ENCODE measurements around the gene RNFT2. TPM values are rescaled to one million over a fixed set of nuclear protein-coding genes. Genes with fewer than 3 reads are reported as not detected.

Gene RNFT2
- total RNA-seq, 1 experiment from 2014 or later, result 21.1 TPM

DNA sequence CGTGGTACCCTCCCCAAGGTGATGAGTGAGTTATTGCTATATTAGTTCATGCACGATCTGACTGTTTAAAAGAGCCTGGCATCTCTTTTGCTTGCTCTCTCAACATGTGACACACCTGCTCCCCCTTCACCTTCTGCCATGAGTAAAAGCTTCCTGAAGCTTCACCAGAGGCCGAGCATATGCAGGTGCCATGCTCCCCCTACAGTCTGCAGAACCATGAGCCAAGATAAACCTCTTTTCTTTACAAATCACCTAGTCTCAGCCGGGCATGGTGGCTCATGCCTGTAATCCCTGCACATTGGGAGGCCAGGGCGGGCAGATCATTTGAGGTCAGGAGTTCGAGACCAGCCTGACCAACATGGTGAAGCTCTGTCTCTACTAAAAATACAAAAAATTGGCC lies 61.8 kb downstream of the RNFT2 start:
- Histone ChIP-seq H2AFZ (no peak overlapping the region), H3K27ac (no peak overlapping the region), H3K4me2 (no peak overlapping the region), H3K79me2 (ENCODE audit: low read depth) (no peaks in the 10 kb centered on the region), H3K4me1 (replicated peaks; ENCODE audit: insufficient read depth) (no peaks in the 10 kb centered on the region), H4K20me1 (ENCODE audit: insufficient read depth) (no peaks in the 10 kb centered on the region), H3K9me3 (ENCODE audit: insufficient read depth, low read depth) (no peaks in the 10 kb centered on the region), H3F3A (ENCODE audit: insufficient read depth, low read depth) (no peaks in the 10 kb centered on the region), H3K36me3 (ENCODE audit: low read depth) (no peaks in the 10 kb centered on the region), H3K27me3 (ENCODE audit: insufficient read depth, low read depth) (no peaks in the 10 kb centered on the region), H3K4me3 (no peak overlapping the region), H3K9me2 (ENCODE audit: insufficient read depth) (no peaks in the 10 kb centered on the region)
- no peak for DNase-seq
- intact Hi-C loops (cut with micrococcal nuclease; ENCODE audit: unreplicated experiment), result no loop called here
- TF ChIP-seq EZH2 (IDR thresholded peaks at IDR 0.05; ENCODE audit: low read depth), result no peak
- TF ChIP-seq, protein P1, sequence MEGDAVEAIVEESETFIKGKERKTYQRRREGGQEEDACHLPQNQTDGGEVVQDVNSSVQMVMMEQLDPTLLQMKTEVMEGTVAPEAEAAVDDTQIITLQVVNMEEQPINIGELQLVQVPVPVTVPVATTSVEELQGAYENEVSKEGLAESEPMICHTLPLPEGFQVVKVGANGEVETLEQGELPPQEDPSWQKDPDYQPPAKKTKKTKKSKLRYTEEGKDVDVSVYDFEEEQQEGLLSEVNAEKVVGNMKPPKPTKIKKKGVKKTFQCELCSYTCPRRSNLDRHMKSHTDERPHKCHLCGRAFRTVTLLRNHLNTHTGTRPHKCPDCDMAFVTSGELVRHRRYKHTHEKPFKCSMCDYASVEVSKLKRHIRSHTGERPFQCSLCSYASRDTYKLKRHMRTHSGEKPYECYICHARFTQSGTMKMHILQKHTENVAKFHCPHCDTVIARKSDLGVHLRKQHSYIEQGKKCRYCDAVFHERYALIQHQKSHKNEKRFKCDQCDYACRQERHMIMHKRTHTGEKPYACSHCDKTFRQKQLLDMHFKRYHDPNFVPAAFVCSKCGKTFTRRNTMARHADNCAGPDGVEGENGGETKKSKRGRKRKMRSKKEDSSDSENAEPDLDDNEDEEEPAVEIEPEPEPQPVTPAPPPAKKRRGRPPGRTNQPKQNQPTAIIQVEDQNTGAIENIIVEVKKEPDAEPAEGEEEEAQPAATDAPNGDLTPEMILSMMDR (conservative IDR thresholded peaks at IDR 0.05), result no peak
- POLR2A ChIA-PET (ENCODE audit: unreplicated experiment), result interaction anchor here (0.6 kb wide), 1 partner anchor 218 kb away, joined by 3 read pairs; no protein-coding TSS in a partner anchor
- BruUV-seq (replicated peaks), result no TSS peak
- CTCF ChIA-PET, result no interaction called here

GRCh38 chr12:116800918-116801317 lies 62.8 kb downstream of the RNFT2 start:
- Histone ChIP-seq H3K27ac (no peak overlapping the region), H3K27me3 (ENCODE audit: insufficient read depth, low read depth) (no peaks in the 10 kb centered on the region), H3F3A (ENCODE audit: insufficient read depth, low read depth) (no peaks in the 10 kb centered on the region), H3K79me2 (ENCODE audit: low read depth) (no peaks in the 10 kb centered on the region), H3K4me2 (no peak overlapping the region), H3K9me2 (ENCODE audit: insufficient read depth) (no peaks in the 10 kb centered on the region), H3K36me3 (ENCODE audit: low read depth) (no peaks in the 10 kb centered on the region), H4K20me1 (ENCODE audit: insufficient read depth) (no peaks in the 10 kb centered on the region), H3K4me1 (replicated peaks; ENCODE audit: insufficient read depth) (no peaks in the 10 kb centered on the region), H2AFZ (no peak overlapping the region), H3K4me3 (no peak overlapping the region), H3K9me3 (ENCODE audit: insufficient read depth, low read depth) (no peaks in the 10 kb centered on the region)
- ChIA-PET POLR2A (ENCODE audit: unreplicated experiment) (no interaction called here), CTCF (no interaction called here)
- intact Hi-C loops (cut with micrococcal nuclease; ENCODE audit: unreplicated experiment), result no loop called here
- TF ChIP-seq, protein P1 (conservative IDR thresholded peaks at IDR 0.05), result no peak
- no peak for TF ChIP-seq EZH2 (IDR thresholded peaks at IDR 0.05; ENCODE audit: low read depth)
- BruUV-seq (replicated peaks), result no TSS peak
- DNase-seq, result no peak

- no peak overlapping the region for H3K27ac ChIP-seq
- CTCF ChIA-PET, result no interaction called here
- intact Hi-C loops (cut with micrococcal nuclease; ENCODE audit: unreplicated experiment), result no loop called here
These were observed 63.9 kb downstream of the RNFT2 start for GRCh38 chr12:116802018-116802417.

More at GRCh38 chr12:116802018-116802417, 63.9 kb downstream of the RNFT2 start:
- Histone ChIP-seq H4K20me1 (ENCODE audit: insufficient read depth) (no peaks in the 10 kb centered on the region), H3K9me2 (ENCODE audit: insufficient read depth) (no peaks in the 10 kb centered on the region), H3K4me2 (no peak overlapping the region), H3F3A (ENCODE audit: insufficient read depth, low read depth) (no peaks in the 10 kb centered on the region), H3K4me3 (no peak overlapping the region), H3K36me3 (ENCODE audit: low read depth) (no peaks in the 10 kb centered on the region), H3K9me3 (ENCODE audit: insufficient read depth, low read depth) (no peaks in the 10 kb centered on the region), H3K27me3 (ENCODE audit: insufficient read depth, low read depth) (no peaks in the 10 kb centered on the region), H3K79me2 (ENCODE audit: low read depth) (no peaks in the 10 kb centered on the region), H3K4me1 (replicated peaks; ENCODE audit: insufficient read depth) (no peaks in the 10 kb centered on the region), H2AFZ (no peak overlapping the region)
- DNase-seq, result no peak
- TF ChIP-seq, protein P1 (conservative IDR thresholded peaks at IDR 0.05), result no peak
- no peak for TF ChIP-seq EZH2 (IDR thresholded peaks at IDR 0.05; ENCODE audit: low read depth)
- POLR2A ChIA-PET (ENCODE audit: unreplicated experiment), result no interaction called here
- BruUV-seq (replicated peaks), result no TSS peak
